ENCODE results near the gene EIF2B5.
"Not testable (repeated sequence)": the region's sequence is repeated elsewhere in the genome, so short reads cannot be mapped to it uniquely, and the experiment has no call there.

The EIF2B5 gene

GRCh38 chr3:184145751-184146270, 10.7 kb downstream of the EIF2B5 start:
- DNase-seq (ENCODE audit: low spot score): no peak

GRCh38 chr3:184148076-184148475, 12.9 kb downstream of the EIF2B5 start:
- no peak for DNase-seq (ENCODE audit: low spot score)

- DNase-seq (ENCODE audit: low spot score): no peak
Observed at GRCh38 chr3:184149123-184149522, 14.0 kb downstream of the EIF2B5 start.

- not testable (repeated sequence) for DNase-seq (ENCODE audit: low spot score)
Observed at GRCh38 chr3:184149770-184150169, 14.6 kb downstream of the EIF2B5 start.

- peak; percentile 82 for DNase-seq (ENCODE audit: low spot score)
Observed at GRCh38 chr3:184154885-184155643, 19.9 kb downstream of the EIF2B5 start, which contains the start of gene DVL3. DVL3 (plus strand) TSS chr3:184155377; CDS start chr3:184155636, 259 bp downstream.

- DNase-seq (ENCODE audit: low spot score): peak; percentile 54
Observed at GRCh38 chr3:184155644-184156521, 20.7 kb downstream of the EIF2B5 start.

- no peak for DNase-seq (ENCODE audit: low spot score)
Observed at GRCh38 chr3:184156522-184156955, 21.4 kb downstream of the EIF2B5 start.

- no peak for DNase-seq (ENCODE audit: low spot score)
Observed at GRCh38 chr3:184157206-184157605, 22.0 kb downstream of the EIF2B5 start.

GRCh38 chr3:184158404-184158803, 23.2 kb downstream of the EIF2B5 start:
- no peak for DNase-seq (ENCODE audit: low spot score)

- no peak for DNase-seq (ENCODE audit: low spot score)
Observed at GRCh38 chr3:184160456-184160855, 25.3 kb downstream of the EIF2B5 start.

GRCh38 chr3:184162571-184163070, 27.5 kb downstream of the EIF2B5 start:
- DNase-seq (ENCODE audit: low spot score): not testable (repeated sequence)

GRCh38 chr3:184164648-184165330, 29.6 kb downstream of the EIF2B5 start:
- no peak for DNase-seq (ENCODE audit: low spot score)

- DNase-seq (ENCODE audit: low spot score): no peak
Observed at GRCh38 chr3:184165543-184165942, 30.4 kb downstream of the EIF2B5 start.

GRCh38 chr3:184166671-184167070, 31.5 kb downstream of the EIF2B5 start:
- no peak for DNase-seq (ENCODE audit: low spot score)

GRCh38 chr3:184167786-184168185, 32.6 kb downstream of the EIF2B5 start:
- no peak for DNase-seq (ENCODE audit: low spot score)

GRCh38 chr3:184168363-184169120, 33.4 kb downstream of the EIF2B5 start:
- DNase-seq (ENCODE audit: low spot score): no peak

- no peak for DNase-seq (ENCODE audit: low spot score)
Observed at GRCh38 chr3:184169896-184170875, 35.0 kb downstream of the EIF2B5 start.

- DNase-seq (ENCODE audit: low spot score): no peak
Observed at GRCh38 chr3:184171562-184171961, 36.4 kb downstream of the EIF2B5 start.

- no peak for DNase-seq (ENCODE audit: low spot score)
Observed at GRCh38 chr3:184172681-184173373, 37.7 kb downstream of the EIF2B5 start.
